ENCODE results near the gene NBAS. TPM values are rescaled to one million over a fixed set of nuclear protein-coding genes. Genes with fewer than 3 reads are reported as not detected.

NBAS gene
- polyA plus RNA-seq, 1 donor from 2014 or later: 31.9 TPM

GRCh38 chr2:15546297-15547098, 14.6 kb downstream of the NBAS start:
- Histone ChIP-seq H3K9me2 (ENCODE audit: insufficient read depth, low read length) (no peaks in the 10 kb centered on the region), H3F3A (ENCODE audit: insufficient read depth, low read length, poor library complexity, severe bottlenecking) (no peaks in the 10 kb centered on the region), H3K4me2 (ENCODE audit: low read length) (no peak overlapping the region), H2AFZ (ENCODE audit: low read depth, low read length) (no peak overlapping the region), H3K9ac (ENCODE audit: low read length) (no peak overlapping the region), H3K4me3 (ENCODE audit: low read length) (no peak overlapping the region), H3K27me3 (ENCODE audit: insufficient read depth, low read depth, low read length) (no peaks in the 10 kb centered on the region), H3K9me3 (ENCODE audit: low read length) (no peaks in the 10 kb centered on the region), H3K79me2 (replicated peaks; ENCODE audit: insufficient read depth, low read length) (no peaks in the 10 kb centered on the region), H3K27ac (ENCODE audit: low read length) (no peak overlapping the region), H3K36me3 (ENCODE audit: insufficient read depth, low read length) (peaks cover 7% of the 10 kb centered on the region), H4K20me1 (ENCODE audit: insufficient read depth) (no peaks in the 10 kb centered on the region)
- TF ChIP-seq POLR2AphosphoS5 (IDR thresholded peaks at IDR 0.05) (no peak), TAF1 (IDR thresholded peaks at IDR 0.05; ENCODE audit: low read depth) (no peak), MXI1 (conservative IDR thresholded peaks at IDR 0.05; ENCODE audit: poor library complexity, severe bottlenecking) (no peak), SMC3 (conservative IDR thresholded peaks at IDR 0.05; ENCODE audit: poor library complexity) (no peak), REST (IDR thresholded peaks at IDR 0.05; ENCODE audit: borderline replicate concordance) (no peak), EZH2 (IDR thresholded peaks at IDR 0.05; ENCODE audit: borderline replicate concordance, insufficient read depth, low read length, poor library complexity, severe bottlenecking) (no peak), RAD21 (conservative IDR thresholded peaks at IDR 0.05) (no peak), CTCF (IDR thresholded peaks at IDR 0.05; ENCODE audit: poor library complexity, severe bottlenecking) (no peak), EP300 (conservative IDR thresholded peaks at IDR 0.05; ENCODE audit: poor library complexity, severe bottlenecking) (no peak)

GRCh38 chr2:15544227-15544626, 16.9 kb downstream of the NBAS start:
- no peaks in the 10 kb centered on the region for H4K20me1 ChIP-seq (ENCODE audit: insufficient read depth)
- H2AFZ ChIP-seq (ENCODE audit: low read depth, low read length): no peak overlapping the region
- H3K9me3 ChIP-seq (ENCODE audit: low read length): no peaks in the 10 kb centered on the region
- H3K79me2 ChIP-seq (replicated peaks; ENCODE audit: insufficient read depth, low read length): no peaks in the 10 kb centered on the region
- H3K4me3 ChIP-seq (ENCODE audit: low read length): no peak overlapping the region
- no peaks in the 10 kb centered on the region for H3K9me2 ChIP-seq (ENCODE audit: insufficient read depth, low read length)
- no peaks in the 10 kb centered on the region for H3F3A ChIP-seq (ENCODE audit: insufficient read depth, low read length, poor library complexity, severe bottlenecking)
- TF ChIP-seq RAD21 (conservative IDR thresholded peaks at IDR 0.05) (no peak), REST (IDR thresholded peaks at IDR 0.05; ENCODE audit: borderline replicate concordance) (no peak), POLR2AphosphoS5 (IDR thresholded peaks at IDR 0.05) (no peak), CTCF (IDR thresholded peaks at IDR 0.05; ENCODE audit: poor library complexity, severe bottlenecking) (no peak)
- H3K9ac ChIP-seq (ENCODE audit: low read length): no peak overlapping the region
- H3K36me3 ChIP-seq (ENCODE audit: insufficient read depth, low read length): peaks cover 6% of the 10 kb centered on the region
- H3K27me3 ChIP-seq (ENCODE audit: insufficient read depth, low read depth, low read length): no peaks in the 10 kb centered on the region
- no peak overlapping the region for H3K4me2 ChIP-seq (ENCODE audit: low read length)
- no peak overlapping the region for H3K27ac ChIP-seq (ENCODE audit: low read length)

Measured in neural cell (in vitro differentiated cells).